Measurements from ENCODE around the gene CEMIP. TPM values are rescaled to one million over a fixed set of nuclear protein-coding genes. Genes with fewer than 3 reads are reported as not detected.

Gene CEMIP
- total RNA-seq, 3 donors from 2014 or later: under 0.01 to 0.66 (median 0.59) TPM

GRCh38 chr15:80831192-80831591, 52.0 kb downstream of the CEMIP start:
- Histone ChIP-seq H3K36me3 (no peaks in the 10 kb centered on the region), H3K27me3 (no peaks in the 10 kb centered on the region), H3K9me3 (no peaks in the 10 kb centered on the region), H3K4me3 (no peak overlapping the region), H3K4me1 (no peaks in the 10 kb centered on the region), H3K27ac (no peak overlapping the region)
- intact Hi-C loops (cut with DNase I; ENCODE audit: low total_unique reads): no loop called here
- no peak for DNase-seq (ENCODE audit: low spot score in 2 of 2)
- TF ChIP-seq POLR2AphosphoS5 (IDR thresholded peaks at IDR 0.05) (no peak), POLR2A (IDR thresholded peaks at IDR 0.05) (no peak)
- TF ChIP-seq, protein P1, sequence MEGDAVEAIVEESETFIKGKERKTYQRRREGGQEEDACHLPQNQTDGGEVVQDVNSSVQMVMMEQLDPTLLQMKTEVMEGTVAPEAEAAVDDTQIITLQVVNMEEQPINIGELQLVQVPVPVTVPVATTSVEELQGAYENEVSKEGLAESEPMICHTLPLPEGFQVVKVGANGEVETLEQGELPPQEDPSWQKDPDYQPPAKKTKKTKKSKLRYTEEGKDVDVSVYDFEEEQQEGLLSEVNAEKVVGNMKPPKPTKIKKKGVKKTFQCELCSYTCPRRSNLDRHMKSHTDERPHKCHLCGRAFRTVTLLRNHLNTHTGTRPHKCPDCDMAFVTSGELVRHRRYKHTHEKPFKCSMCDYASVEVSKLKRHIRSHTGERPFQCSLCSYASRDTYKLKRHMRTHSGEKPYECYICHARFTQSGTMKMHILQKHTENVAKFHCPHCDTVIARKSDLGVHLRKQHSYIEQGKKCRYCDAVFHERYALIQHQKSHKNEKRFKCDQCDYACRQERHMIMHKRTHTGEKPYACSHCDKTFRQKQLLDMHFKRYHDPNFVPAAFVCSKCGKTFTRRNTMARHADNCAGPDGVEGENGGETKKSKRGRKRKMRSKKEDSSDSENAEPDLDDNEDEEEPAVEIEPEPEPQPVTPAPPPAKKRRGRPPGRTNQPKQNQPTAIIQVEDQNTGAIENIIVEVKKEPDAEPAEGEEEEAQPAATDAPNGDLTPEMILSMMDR (IDR thresholded peaks at IDR 0.05): no peak

DNA sequence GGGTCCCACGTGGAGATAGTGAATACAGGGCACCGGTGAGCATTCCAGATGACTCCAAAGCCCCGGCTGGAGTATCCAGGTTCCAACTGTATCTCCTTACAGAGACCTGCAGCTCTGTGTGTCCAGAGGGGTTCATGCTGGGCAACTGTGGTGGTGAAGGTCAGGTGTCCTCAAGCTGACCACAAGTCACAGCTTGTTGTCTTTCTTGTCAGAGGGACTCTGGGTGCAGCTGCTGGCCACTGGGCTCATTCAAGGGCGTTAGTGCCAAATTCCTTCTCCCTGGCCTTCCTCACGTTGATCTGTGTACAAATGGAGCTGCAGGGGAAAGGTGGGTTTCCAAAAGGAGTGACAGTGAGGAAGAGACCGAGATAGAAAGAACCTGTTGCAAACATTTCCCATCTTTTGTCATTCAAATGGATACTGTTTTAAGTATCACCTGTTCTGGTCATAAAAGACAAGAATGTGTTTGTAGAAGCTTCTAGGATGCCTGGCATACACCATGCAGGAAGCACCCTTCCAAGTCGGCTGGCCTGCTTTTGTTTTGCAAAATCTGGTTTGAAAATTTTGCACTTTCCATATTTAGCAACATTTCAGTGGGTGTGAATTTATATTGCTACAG, 52.5 kb downstream of the CEMIP start:
- intact Hi-C loops (cut with DNase I; ENCODE audit: low total_unique reads): no loop called here
- no peaks in the 10 kb centered on the region for H3K9me3 ChIP-seq
- TF ChIP-seq, protein P1 (IDR thresholded peaks at IDR 0.05): no peak
- TF ChIP-seq POLR2A (IDR thresholded peaks at IDR 0.05) (no peak), POLR2AphosphoS5 (IDR thresholded peaks at IDR 0.05) (no peak)

GRCh38 chr15:80832686-80833085, 53.5 kb downstream of the CEMIP start:
- intact Hi-C loops (cut with DNase I; ENCODE audit: low total_unique reads): no loop called here
- H3K9me3 ChIP-seq: no peaks in the 10 kb centered on the region
- TF ChIP-seq POLR2A (IDR thresholded peaks at IDR 0.05): no peak
- H3K36me3 ChIP-seq: no peaks in the 10 kb centered on the region
- H3K4me3 ChIP-seq: no peak overlapping the region
- no peak overlapping the region for H3K27ac ChIP-seq
- no peaks in the 10 kb centered on the region for H3K4me1 ChIP-seq
- no peak for DNase-seq (ENCODE audit: low spot score in 2 of 2)
- H3K27me3 ChIP-seq: no peaks in the 10 kb centered on the region

More for the DNA sequence above, 52.5 kb downstream of the CEMIP start:
- no peaks in the 10 kb centered on the region for H3K27me3 ChIP-seq
- H3K4me1 ChIP-seq: no peaks in the 10 kb centered on the region
- no peaks in the 10 kb centered on the region for H3K36me3 ChIP-seq
- H3K4me3 ChIP-seq: no peak overlapping the region
- no peak for DNase-seq (ENCODE audit: low spot score in 2 of 2)
- no peak overlapping the region for H3K27ac ChIP-seq

- DNase-seq (ENCODE audit: low spot score in 2 of 2): no peak
- Histone ChIP-seq H3K36me3 (no peaks in the 10 kb centered on the region), H3K4me1 (no peaks in the 10 kb centered on the region), H3K9me3 (no peaks in the 10 kb centered on the region), H3K4me3 (no peak overlapping the region), H3K27ac (no peak overlapping the region), H3K27me3 (peaks cover 0 to 7% of the 10 kb centered on the region in 2 donors)
- TF ChIP-seq POLR2AphosphoS5 (IDR thresholded peaks at IDR 0.05) (no peak), POLR2A (IDR thresholded peaks at IDR 0.05) (no peak)
- TF ChIP-seq, protein P1 (IDR thresholded peaks at IDR 0.05): no peak
- intact Hi-C loops (cut with DNase I; ENCODE audit: low total_unique reads): no loop called here
Observed at GRCh38 chr15:80834402-80834801, 55.2 kb downstream of the CEMIP start.

DNA sequence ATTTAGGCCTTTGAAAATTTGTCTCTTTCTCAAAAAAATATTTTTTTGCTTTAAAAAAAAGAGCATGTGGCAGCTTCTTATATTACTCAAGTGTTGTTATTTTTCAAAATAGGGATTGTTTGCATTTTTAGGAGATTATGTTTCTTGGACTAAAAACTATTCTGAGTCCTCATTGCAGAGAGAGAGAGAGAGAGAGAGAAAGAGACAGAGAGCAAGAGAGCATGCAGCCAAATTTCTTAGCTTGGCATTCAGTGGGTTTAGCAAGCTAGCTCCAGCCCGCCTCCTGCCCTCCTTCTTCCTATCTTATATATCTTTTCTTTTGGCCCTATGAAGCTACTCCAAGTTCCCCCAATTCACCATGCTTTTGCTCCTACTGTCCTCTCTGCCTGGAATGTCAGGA, 55.7 kb downstream of the CEMIP start:
- TF ChIP-seq, protein P1 (IDR thresholded peaks at IDR 0.05): no peak
- TF ChIP-seq POLR2AphosphoS5 (IDR thresholded peaks at IDR 0.05) (no peak), POLR2A (IDR thresholded peaks at IDR 0.05) (no peak)
- Histone ChIP-seq H3K36me3 (no peaks in the 10 kb centered on the region), H3K27me3 (peaks cover 0 to 9% of the 10 kb centered on the region in 2 donors), H3K27ac (no peak overlapping the region), H3K4me3 (no peak overlapping the region), H3K4me1 (no peaks in the 10 kb centered on the region), H3K9me3 (no peaks in the 10 kb centered on the region)
- no peak for DNase-seq (ENCODE audit: low spot score in 2 of 2)
- intact Hi-C loops (cut with DNase I; ENCODE audit: low total_unique reads): no loop called here

Data from breast epithelium (tissue), 4 donors.